NCI-H510A (cell line): Measurements from ENCODE around the gene IRX5.

Experiments
- DNase-seq: peaks from one replicate; lab custom pipeline; 2025; lab: John Stamatoyannopoulos, UW

IRX5 gene

GRCh38 chr16:54930005-54930868 is at the start of gene IRX5:
TSS of gene IRX5 (plus strand) at chr16:54930865. CDS start at chr16:54931199, 334 bp downstream.
- peak; percentile 81 for DNase-seq

DNA sequence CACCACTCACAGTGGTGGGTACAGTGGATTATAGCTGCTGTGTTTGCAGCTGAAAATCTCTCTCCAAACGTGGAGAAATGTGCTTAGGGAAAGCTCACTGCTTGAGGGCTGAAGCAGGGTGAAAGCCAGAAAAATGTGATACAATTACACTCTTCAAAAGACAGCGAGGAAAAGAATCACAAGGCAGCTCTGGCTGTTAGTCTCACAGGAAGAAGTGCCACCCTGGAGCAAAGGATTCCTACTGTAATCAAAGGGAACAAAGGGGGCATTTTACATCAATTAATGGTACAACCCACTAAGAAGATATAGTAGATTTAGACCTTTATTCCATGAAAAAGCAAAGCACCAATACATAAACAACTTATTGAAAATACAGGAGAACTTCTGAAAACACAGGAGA is 48.1 kb upstream of the IRX5 start:
- no peak for DNase-seq

GRCh38 chr16:54883358-54883757 is 47.3 kb upstream of the IRX5 start:
- no peak for DNase-seq

- no peak for DNase-seq
Measured at GRCh38 chr16:54886078-54886477, 44.6 kb upstream of the IRX5 start.

GRCh38 chr16:54890381-54890780 is 40.3 kb upstream of the IRX5 start:
- no peak for DNase-seq

DNA sequence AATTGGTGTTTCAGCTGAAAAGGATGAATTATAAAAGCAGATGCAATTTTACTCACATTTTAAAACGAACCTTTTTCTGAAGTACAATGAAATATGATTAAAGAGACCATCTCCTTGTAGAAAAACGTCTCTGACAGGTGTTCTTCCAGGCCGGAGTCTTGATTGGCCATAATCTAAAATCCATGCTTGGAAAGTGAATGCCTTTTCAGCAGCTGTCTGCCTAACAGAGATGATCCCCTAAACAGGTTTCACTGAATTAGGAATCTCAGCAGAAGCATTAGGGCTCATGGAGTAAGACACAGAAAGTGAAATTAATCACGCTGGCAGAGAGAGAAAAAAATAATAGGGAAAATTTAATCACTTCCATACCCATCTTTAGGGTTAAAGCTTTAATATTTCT is 39.3 kb upstream of the IRX5 start:
- no peak for DNase-seq

DNA sequence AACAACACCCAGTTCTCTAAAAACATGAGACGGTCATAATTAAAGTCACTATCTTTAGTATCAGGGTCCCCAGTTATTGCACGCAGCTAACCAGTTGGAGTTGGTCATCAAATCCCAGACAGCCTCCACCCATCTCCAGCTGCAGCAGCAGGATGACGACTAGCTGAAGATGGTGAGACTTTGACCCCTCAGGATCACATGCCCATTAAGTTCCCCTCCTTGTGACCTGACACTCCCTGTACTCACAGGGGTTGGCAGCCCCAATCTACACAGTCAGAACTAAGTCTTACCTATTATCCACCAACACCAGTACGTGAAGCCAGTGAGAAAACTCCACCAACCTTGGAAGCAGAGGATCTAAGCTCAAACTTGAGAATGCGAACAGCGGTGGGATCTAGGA is 37.7 kb upstream of the IRX5 start:
- no peak for DNase-seq

GRCh38 chr16:54897930-54898329 is 32.7 kb upstream of the IRX5 start:
- DNase-seq = no peak

GRCh38 chr16:54901606-54902005 is 29.1 kb upstream of the IRX5 start:
- DNase-seq = no peak

DNA sequence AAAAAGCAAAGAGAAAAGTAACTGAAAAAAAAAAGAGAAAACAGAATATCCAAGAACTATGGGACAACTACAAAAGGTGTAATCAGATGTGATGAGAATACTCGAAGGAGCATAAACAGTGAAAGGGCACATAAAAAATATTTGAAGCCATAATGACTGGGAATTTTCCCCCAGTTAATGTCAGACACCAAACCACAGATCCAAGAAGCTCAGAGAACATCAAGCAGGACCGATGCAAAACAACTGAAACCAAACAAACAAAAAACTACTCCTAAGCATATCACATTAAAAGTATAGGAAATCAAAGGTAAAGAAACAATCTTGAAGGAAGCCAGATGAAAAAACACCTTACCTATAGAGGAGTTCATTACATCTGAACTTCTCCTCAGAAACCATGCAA is 27.6 kb upstream of the IRX5 start:
- no peak for DNase-seq

DNA sequence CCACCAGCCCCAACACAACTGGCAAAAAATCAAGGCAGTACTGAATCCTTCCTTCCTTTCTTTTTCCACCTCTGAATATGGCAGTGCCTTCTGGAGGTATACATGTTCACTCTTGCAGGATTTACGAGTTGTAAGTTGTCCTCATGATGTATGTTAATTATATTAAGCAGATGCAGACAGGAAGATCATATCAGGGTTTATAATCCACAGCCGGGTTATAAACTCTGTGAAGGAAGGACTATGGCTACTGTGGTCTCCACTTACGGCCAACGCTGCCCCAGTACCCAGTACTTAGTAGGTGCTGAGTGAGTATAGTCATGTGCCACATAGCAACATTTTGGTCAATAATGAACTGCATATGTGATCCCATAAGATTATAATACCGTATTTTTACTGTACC is 19.6 kb upstream of the IRX5 start:
- no peak for DNase-seq

DNA sequence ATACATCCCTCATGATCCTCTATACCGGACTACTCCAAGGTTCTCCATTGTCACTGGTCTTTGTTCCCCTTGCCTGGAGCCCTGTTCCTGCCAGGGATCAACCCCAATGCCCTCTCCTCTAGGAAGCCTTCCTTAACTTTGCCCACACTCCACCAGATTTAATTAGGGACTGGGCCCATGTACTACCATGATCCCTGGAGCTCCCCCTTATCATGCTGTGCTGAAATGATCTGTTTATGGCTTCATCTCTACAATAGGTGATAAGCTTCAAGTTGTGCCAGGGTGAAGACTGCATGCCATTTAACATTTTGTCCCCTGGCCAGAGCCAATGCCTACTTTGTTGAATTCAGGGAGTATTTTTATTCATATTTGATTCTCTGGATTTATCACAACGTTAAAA is 17.9 kb upstream of the IRX5 start:
- no peak for DNase-seq

- no peak for DNase-seq
Measured at GRCh38 chr16:54921206-54921824, 9.3 kb upstream of the IRX5 start.

GRCh38 chr16:54923055-54923473 is 7.6 kb upstream of the IRX5 start:
- DNase-seq = no peak

- no peak for DNase-seq
Measured at GRCh38 chr16:54923988-54924387, 6.7 kb upstream of the IRX5 start.

- no peak for DNase-seq
Measured at GRCh38 chr16:54926166-54926838, 4.4 kb upstream of the IRX5 start.

- no peak for DNase-seq
Measured at GRCh38 chr16:54927125-54928015, 3.3 kb upstream of the IRX5 start.

- DNase-seq = no peak
Measured at GRCh38 chr16:54928016-54928356, 2.7 kb upstream of the IRX5 start.

DNA sequence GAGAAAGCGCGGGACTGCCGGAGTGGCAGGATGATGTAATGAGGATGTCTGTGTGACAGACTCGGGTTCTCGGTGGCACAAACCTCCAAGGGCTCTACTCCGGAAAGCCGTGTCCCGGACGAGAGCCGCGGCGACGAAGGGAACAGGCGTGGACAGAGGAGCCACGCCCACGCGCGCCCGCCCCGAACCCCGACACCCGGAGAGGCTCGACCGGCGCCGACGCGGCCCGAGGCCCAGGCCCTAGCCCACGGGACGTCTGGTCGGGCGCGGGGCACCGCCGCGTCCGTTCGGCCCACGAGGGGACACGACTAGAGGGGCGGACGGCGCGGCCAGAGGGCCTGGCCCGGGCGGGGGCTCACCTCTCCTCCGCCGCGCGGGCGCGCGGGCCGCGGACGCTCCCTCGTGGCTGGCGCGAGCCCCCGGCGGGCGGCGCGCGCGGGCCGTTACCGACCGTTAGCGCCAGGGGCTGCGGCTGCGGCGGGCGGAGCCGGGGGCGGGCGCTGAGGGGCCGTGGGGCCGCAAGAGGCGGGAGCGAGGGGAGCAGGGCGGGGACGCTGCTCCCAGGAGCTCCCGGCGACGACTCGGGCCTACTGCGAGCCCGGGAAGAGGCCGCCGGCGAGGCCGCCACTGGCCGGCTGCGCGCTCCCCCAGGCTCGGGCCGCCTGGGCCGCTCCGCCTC is 2.1 kb upstream of the IRX5 start:
- DNase-seq = no peak

DNA sequence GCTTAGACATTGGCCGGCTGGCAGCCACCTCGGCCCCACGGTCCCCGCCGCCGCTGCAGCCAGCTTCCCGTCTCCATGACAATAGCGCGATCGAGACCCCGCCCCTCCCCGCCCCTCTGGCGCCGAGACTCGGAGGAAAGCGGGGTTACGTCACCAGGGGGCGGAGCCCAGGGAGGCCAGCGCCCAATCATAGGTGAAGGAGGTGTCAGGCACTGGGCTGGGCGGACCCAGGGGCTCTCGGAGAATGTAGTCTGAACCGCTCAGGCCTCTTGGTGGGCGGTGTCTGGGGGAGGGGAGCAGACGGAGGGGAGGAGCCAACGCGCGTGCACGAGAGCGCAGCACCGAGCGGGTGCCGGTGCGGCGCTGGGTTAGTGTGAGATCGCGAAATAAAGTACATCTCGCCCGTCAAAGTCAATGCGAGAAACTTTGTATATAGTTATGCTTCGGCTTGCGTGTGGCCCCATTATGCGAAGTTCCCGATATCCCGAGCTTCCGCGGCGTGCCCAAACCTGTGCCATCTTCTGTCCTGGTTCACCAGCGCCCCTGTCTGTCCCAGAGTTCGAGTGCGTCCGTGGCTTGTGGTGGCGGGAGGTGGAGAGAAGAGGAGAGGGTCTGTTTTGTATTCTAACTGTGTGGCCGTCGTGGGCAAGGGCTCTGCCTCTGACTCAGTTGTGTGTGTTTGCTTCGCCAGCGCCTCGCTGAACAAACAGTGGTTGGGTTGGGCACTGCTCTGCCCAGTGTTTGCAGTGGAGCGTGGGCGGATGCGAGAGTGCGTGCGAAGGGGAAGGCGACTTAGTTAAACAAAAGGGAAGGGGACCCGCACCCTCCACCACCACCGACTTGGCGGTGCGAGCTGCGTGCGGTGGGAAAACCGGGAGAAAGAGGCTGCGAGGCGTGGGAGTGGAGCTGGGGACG is 1.3 kb upstream of the IRX5 start:
- DNase-seq = peak; percentile 84

DNA sequence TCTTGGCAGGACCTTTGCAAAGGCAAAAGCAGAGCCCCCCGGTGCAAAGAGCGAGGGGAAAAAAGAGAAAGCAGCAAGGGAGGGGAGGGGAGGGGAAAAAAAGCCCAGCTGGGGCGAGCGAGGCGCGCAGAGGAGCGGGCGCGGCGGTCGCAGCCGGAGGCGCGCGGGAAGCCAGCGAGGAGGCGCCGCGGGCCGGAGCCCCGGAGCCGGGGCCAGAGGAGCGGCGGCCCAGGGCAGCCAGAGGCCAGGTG is 129 bp downstream of the IRX5 start:
- DNase-seq = no peak
